Bone marrow (tissue), 2 donors: Measurements from ENCODE around the gene CENPL.
A peak's percentile ranks its signal among the peaks of the same experiment; 100 is the strongest.
"Not testable (repeated sequence)": the region's sequence is repeated elsewhere in the genome, so short reads cannot be mapped to it uniquely, and the experiment has no call there.

Experiments used
- DNase-seq, 2 donors: peaks; one replicate each; lab custom pipeline; 2025; lab: John Stamatoyannopoulos, UW

CENPL gene

DNA sequence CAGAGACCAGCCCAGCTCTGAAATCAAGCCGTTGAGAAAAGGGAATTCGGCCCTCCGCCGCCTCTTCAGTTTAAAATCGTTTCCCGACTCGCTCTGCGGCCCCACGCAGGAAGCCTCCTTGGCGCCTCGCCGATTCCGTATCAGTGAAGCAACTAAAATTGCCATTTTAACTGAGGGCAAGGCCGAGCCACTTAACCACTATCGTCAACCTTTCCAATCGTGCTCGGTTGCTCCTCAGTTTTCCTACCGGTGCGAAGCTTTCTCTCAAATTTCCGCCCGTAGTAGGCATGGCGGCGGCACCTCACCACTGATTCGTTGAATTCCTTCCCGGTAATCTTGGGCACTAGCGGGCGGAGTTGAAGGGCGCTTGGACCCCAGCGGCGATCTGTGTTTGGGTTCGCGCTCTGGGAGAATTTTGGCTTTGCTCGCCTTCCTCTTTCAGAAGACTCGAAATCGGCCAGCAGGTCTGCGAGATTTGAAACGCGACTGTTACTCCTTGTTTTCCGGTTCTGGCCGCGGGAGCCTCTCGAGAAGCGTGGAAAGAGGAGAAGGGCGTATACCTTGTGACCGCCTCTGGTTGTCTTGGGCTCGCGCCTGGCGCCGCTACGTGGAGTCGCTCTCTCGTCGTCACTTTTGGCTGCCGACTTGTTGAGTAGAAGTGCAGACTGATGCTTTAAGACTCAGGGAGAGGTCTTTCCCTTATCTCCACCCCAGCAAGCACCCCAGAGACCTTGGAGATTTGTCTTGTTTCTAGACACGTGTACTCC is at the start of gene CENPL, which contains the start of gene DARS2:
CENPL (minus strand) TSS at position 569 of the 767 bp plus-strand sequence. CDS start 13,584 bp downstream, outside the sequence.
DARS2 (plus strand) TSS at position 359 of the 767 bp plus-strand sequence. CDS start 557 bp downstream, outside the sequence.
- DNase-seq: peak; percentile 96 to 97

DNA sequence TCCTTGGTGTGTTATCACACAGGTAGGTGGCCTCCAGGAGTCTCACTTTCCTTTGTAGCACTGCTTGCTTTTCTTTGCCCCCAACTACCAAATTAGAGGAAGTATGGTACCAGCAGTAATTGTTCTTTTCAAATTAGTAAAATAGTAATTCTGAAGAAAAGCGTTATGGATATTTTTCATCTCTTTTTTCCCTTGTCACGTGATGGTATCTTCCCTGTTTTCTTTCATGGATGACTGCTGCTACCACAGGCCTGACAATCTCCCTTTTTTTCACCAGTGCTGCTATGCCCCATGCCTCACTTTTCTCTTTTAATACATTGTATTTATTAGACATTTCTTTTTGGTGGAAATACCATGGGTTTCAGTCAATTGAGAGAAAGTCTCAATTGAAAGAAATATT is 46.8 kb upstream of the CENPL start:
- no peak for DNase-seq

- DNase-seq: no peak
These were observed 46.4 kb upstream of the CENPL start for GRCh38 chr1:173871091-173871490.

DNA sequence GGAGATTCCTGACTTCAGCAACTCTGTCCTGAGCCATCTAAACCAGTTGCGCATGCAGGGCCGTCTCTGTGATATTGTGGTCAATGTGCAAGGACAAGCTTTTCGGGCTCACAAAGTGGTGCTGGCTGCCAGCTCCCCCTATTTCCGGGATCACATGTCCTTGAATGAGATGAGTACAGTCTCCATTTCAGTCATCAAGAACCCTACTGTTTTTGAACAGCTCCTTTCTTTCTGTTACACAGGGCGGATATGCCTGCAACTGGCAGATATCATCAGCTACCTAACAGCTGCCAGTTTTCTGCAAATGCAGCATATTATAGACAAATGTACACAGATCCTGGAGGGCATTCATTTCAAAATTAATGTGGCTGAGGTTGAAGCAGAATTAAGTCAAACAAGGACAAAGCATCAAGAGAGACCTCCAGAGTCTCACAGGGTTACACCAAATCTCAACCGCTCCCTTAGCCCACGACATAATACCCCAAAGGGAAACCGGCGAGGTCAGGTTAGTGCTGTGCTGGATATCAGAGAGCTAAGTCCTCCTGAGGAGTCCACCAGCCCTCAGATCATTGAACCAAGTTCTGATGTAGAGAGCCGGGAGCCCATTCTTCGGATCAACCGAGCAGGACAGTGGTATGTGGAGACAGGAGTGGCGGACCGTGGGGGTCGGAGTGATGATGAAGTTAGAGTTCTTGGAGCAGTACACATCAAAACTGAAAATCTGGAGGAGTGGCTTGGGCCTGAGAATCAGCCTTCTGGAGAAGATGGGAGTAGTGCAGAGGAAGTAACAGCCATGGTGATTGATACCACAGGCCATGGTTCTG is 45.8 kb upstream of the CENPL start:
- peak in 1 of 2 donors; percentile 46 for DNase-seq

DNA sequence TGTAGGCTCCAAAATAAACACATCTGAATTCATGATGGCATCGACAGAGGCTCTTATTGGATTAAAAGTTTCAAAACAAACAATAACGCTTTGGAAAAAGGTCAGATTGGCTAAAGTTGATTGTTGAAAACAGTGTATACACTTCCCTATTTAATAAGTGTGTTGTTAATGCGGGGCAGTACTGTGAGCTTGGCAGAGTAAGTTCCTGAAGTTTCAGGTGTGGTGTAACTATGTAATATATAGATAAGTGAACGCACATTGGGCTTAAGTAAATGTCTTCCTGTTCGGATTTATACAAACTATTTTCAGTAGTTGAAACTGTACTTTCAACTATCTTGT is 44.3 kb upstream of the CENPL start:
- no peak for DNase-seq

DNA sequence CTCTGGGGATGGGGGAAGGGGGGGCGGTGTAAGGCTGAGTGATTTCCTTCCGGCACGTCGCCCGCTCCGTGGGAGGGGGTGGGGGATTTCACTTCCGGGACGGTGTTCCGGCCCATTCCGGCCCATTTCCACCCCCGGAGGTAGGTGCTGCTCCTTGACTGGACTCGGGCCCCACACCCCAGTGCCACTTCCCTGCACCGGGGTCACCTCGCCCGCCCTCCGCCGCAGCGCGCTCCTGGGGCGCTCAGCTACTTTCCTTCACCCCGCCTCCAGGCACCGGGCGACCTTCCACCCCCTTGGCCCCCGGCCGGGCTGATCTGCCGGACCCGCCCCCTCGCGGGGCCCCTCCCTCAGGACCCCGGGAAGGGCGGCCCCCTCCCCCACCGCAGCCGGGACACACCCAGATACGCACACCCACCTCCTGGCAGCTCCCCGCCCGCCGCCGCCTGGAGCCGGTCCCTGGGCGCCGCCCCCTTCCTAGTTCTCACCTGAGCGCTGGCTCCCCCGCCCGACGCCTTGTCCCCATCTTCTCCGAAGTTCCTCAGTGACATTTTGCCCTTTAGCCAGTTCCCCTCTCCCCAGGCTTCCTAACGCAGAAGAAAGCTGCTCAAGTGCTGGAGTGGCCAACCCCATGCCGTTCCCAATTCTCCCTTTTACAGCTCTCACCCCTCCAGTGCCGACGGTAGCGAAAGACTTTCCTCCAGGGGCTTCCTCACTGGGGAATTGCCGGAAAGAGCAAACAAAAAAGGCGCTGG is 43.8 kb upstream of the CENPL start, which contains the start of gene ZBTB37:
ZBTB37 (plus strand) TSS at position 115 of the 755 bp plus-strand sequence. CDS start 1,846 bp downstream, outside the sequence.
- peak; percentile 56 to 89 for DNase-seq

DNA sequence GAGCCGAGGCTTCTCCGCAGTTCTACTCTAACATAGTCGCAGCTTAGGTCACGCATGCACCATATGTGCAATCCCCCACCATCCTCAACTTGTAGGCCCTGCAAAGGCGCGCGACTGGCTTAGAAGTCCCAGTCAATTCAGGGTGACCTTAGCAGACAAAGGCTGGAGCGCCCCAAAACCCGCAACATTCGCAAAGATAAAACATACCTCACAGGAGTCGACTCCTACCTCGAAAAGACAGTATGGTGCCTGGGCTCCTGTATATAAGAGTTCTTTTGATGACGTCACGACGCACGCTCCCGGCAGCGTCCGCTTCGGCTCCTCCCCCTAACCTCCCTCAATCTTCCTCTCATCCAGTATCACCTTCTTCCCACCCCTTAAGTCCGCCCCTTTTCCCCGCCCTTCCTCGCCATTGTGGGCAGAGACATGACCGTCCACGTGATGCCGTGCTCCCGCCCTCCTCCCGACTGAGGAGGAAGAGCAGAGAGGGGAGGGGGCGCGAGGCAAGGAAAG is 43.1 kb upstream of the CENPL start, which contains the start of gene GAS5:
GAS5 (minus strand) TSS at position 237 of the 513 bp plus-strand sequence.
- DNase-seq: peak; percentile 91 to 99

GRCh38 chr1:173867141-173867752 is 42.6 kb upstream of the CENPL start:
- DNase-seq: no peak

GRCh38 chr1:173866413-173867115 is 41.9 kb upstream of the CENPL start:
- no peak for DNase-seq

DNA sequence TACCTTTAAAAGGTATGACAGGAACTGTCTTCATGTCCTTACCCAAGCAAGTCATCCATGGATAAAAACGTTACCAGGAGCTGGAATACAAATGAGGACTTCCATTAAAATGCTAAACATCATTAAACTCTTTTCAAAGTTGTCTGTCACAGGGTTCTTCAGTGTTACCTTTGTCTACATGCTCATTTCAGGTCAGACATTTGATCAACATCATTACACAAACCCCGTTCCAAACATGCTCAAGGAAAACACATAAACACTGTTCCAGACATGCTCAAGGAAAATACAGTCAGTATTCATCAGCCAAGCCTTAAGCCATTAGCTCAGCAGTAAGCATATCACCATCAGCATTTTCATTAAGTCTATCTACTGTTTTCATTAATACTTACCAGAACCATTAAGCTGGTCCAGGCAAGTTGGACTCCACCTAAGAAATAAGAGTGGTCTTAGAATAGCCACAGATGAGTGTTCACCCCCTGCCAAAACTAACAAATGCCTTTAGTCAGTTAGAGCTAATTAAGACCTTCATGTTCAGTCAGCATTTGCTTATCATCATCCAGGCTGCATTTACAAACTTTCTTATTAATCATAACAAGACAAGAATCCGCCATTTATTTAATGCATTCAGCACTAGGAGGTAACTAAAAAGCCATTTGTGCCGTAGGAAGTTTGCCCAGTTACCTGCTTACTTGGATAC is 40.9 kb upstream of the CENPL start:
- no peak for DNase-seq

DNA sequence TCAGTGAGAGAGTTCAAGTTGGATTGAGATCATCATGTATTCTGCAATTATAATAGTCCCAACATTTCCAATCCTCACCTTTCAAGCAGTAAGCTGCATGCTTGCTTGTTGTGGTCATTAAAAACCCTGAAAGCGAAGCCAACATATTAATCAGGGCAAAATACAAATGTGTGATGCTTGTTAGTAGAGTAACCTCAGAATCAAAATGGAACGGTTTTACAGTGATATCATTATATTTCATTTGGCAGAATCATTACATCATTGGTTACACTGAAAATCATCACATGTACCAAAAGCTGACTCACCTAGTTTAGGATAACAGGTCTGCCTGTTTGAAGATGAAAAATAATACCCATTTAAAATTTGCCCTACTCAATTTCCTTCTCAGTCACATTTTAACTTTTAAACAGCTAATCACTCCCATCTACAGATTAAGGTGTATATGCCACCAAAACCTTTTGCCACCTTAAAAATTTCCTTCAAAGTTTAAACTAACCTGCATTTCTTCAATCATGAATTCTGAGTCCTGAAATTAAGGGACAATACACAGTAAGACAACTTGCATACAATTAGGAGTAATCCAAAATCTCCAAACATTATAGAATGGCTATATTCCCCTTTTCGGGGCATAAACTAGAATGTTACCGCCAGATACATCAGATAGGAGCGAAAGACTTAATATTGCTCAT is 39.6 kb upstream of the CENPL start:
- DNase-seq: no peak

- no peak for DNase-seq
These were observed 38.8 kb upstream of the CENPL start for GRCh38 chr1:173863224-173864161.

GRCh38 chr1:173862769-173863223 is 38.1 kb upstream of the CENPL start:
- DNase-seq: no peak

DNA sequence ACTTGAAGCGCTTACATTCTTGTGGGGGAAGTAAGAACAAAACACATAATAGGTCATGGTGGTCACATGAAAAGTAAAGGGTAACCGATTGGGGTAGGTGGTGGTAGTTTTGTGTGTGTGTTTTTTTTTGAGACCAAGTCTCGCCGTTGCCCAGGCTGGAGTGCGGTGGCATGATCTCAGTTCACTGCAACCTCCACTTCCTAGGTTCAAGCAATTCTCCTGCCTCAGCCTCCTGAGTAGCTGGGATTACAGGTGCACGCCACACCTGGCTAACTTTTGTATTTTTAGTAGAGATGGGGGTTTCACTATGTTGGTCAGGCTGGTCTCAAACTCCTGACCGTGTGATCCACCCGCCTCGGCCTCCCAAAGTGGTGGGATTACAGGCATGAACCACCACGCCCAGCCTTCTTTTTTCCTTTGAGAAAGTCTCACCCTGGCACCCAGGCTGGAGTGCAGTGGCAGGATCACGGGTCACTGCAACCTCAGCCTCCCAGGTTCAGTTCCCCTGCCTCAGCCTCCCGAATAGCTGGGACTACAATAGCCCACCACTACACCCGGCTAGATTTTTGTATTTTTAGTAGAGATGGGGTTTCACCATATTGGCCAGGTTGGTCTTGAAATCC is 37.6 kb upstream of the CENPL start:
- not testable (repeated sequence) for DNase-seq

DNA sequence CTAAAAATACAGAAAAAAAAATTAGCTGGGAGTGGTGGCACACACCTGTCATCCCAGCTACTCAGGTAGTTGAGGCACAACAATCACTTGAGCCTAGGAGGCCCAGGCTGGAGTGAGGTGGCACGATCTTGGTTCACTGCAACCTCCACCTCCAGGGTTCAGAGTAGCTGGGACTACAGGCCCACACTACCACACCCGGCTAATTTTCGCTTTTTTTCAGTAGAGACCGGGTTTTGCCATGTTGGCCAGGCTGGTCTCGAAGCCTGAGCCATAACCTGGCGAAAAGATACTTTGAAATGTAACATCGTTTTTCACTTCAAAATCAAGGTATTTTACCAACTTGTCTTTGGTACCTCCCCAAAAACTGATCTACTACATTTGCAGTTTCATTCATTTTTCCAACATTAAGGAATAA is 37.1 kb upstream of the CENPL start:
- DNase-seq: no peak

DNA sequence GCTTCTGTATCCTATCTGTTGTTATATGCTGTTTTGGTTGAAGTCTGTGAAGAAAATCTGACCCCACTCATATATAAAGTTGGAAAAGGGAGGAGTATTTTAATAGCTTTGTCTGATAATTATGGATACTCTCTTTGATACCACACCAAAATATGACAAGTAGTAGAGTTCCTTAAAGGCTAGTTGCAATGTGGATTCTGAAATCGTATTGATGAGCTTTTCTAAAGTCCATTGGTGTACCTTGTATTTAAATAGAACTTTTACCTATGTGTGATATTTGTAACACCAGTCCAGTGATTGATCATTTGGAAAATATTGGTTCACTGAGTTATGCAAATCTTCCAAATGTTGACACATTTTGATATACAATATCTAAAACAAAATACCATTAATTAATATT is 35.4 kb upstream of the CENPL start:
- no peak for DNase-seq

- not testable (repeated sequence) for DNase-seq
These were observed 34.9 kb upstream of the CENPL start for GRCh38 chr1:173859547-173859946.
